PC-3 (cell line): ENCODE data around the gene RALGAPA1. TPM values are rescaled to one million over a fixed set of nuclear protein-coding genes. Genes with fewer than 3 reads are reported as not detected.

Experiments
- ATAC-seq: fragments of 200-7000 bp; cut with Tn5 transposase; 2 replicates; pipeline ENCODE4 v1.9.1; 2020; ENCODE audit warnings: mild to moderate bottlenecking, moderate library complexity
- BruUV-seq: library from RNA; stranded (reverse); fragments of 400-500 nt; replicated peaks from 2 replicates; lab custom pipeline; 2021; lab: Mats Ljungman, UMichigan
- CTCF ChIA-PET: fragments of 300-600 bp; sonication (Branson Sonifier 250); formaldehyde crosslinking; loops from one replicate; lab custom pipeline; 2022; ENCODE audit warnings: antibody characterized with exemption; lab: Charles Lee
- POLR2A ChIA-PET: fragments of 300-600 bp; sonication (Branson Sonifier 250); formaldehyde crosslinking; loops from one replicate; lab custom pipeline; 2022; ENCODE audit warnings: antibody characterized with exemption; ENCODE audit not compliant: unreplicated experiment; lab: Charles Lee
- DNase-seq: peaks from one replicate; pipeline ENCODE4 v3.0.0-alpha.2; 2015
- H2AFZ ChIP-seq: fragments of 300-600 bp; sonication (generic); 2 replicates; pipeline ENCODE4 v1.6.0; 2016; ENCODE audit warnings: antibody characterized with exemption, low read length
- H3F3A ChIP-seq: fragments of 300-600 bp; sonication (generic); one replicate; pipeline ENCODE4 v1.6.0; 2017; ENCODE audit warnings: antibody characterized with exemption, low read length, control low read depth, mild to moderate bottlenecking; ENCODE audit not compliant: unreplicated experiment
- H3K27ac ChIP-seq: fragments of 300-600 bp; sonication (generic); 2 replicates; pipeline ENCODE4 v1.5.1; 2016; ENCODE audit warnings: mild to moderate bottlenecking, low read length
- H3K27me3 ChIP-seq: fragments of 300-600 bp; sonication (generic); 2 replicates; pipeline ENCODE4 v1.6.1; 2016; ENCODE audit warnings: low read length, mixed read lengths
- H3K36me3 ChIP-seq: fragments of 300-600 bp; sonication (generic); 2 replicates; pipeline ENCODE4 v1.6.1; 2016; ENCODE audit warnings: low read depth, mixed run types, low read length, mixed read lengths
- H3K4me1 ChIP-seq: fragments of 300-600 bp; sonication (generic); 2 replicates; pipeline ENCODE4 v1.5.1; 2016; ENCODE audit warnings: low read length; ENCODE audit not compliant: insufficient read depth
- H3K4me2 ChIP-seq: fragments of 300-600 bp; sonication (generic); 2 replicates; pipeline ENCODE4 v1.6.0; 2016; ENCODE audit warnings: low read length
- H3K4me3 ChIP-seq: fragments of 300-600 bp; sonication (generic); 2 replicates; pipeline ENCODE4 v1.5.1; 2016; ENCODE audit warnings: mild to moderate bottlenecking, low read length, mixed read lengths
- H3K79me2 ChIP-seq: fragments of 300-600 bp; sonication (generic); 2 replicates; pipeline ENCODE4 v1.6.1; 2017; ENCODE audit warnings: low read length, mixed read lengths
- H3K9ac ChIP-seq: fragments of 300-600 bp; sonication (generic); 2 replicates; pipeline ENCODE4 v1.6.0; 2016; ENCODE audit warnings: mild to moderate bottlenecking, low read length
- H3K9me2 ChIP-seq: fragments of 300-600 bp; sonication (generic); replicated peaks from 2 replicates; pipeline ENCODE4 v1.6.1; 2016; ENCODE audit warnings: mixed run types, low read length, mixed read lengths
- H3K9me3 ChIP-seq: fragments of 300-600 bp; sonication (generic); 2 replicates; pipeline ENCODE4 v1.6.1; 2016; ENCODE audit warnings: low read length, mixed read lengths
- H4K20me1 ChIP-seq: fragments of 300-600 bp; sonication (generic); 2 replicates; pipeline ENCODE4 v1.6.1; 2016; ENCODE audit warnings: low read length, mixed read lengths
- CTCF ChIP-seq: fragments of 300-600 bp; sonication (generic); conservative IDR thresholded peaks from 2 replicates; pipeline ENCODE4 v1.5.1; 2017; ENCODE audit warnings: antibody characterized with exemption, low read depth, mild to moderate bottlenecking, low read length
- EZH2 ChIP-seq: fragments of 300-600 bp; sonication (generic); IDR thresholded peaks from one replicate; pipeline ENCODE4 v1.6.1; 2017; ENCODE audit warnings: antibody characterized with exemption, mild to moderate bottlenecking, low read length; ENCODE audit not compliant: unreplicated experiment
- EZH2phosphoT487 ChIP-seq: fragments of 300-600 bp; sonication (generic); IDR thresholded peaks from 2 replicates; pipeline ENCODE4 v1.6.1; 2018; ENCODE audit warnings: mild to moderate bottlenecking, antibody characterized with exemption, low read length, borderline replicate concordance
- intact Hi-C: fragments of 100-400 bp; cut with micrococcal nuclease; formaldehyde crosslinking; loops from 2 replicates; pipeline ENCODE4 v1.9.0; 2023
- total RNA-seq: library from RNA; depleted of rRNA; stranded (reverse); fragments of >200 nt; gene quantifications from 2 replicates; pipeline ENCODE4 v1.2.3, GENCODE V29; 2014

Gene RALGAPA1
- total RNA-seq, 1 experiment from 2014 or later, result 20.3 TPM

- Histone ChIP-seq H3K9ac (no peak overlapping the region), H2AFZ (no peak overlapping the region), H3K9me3 (no peaks in the 10 kb centered on the region), H3K4me2 (peak overlapping the region; percentile 92; the same call in 1 of the 2 replicates), H3K79me2 (no peaks in the 10 kb centered on the region), H3K27me3 (peaks cover 44% of the 10 kb centered on the region), H3K9me2 (no peaks in the 10 kb centered on the region), H3K4me3 (peak overlapping the region; percentile 16; the same call in 1 of the 2 replicates), H3F3A (no peaks in the 10 kb centered on the region), H3K4me1 (no peaks in the 10 kb centered on the region; the same call in 1 of the 2 replicates), H3K27ac (no peak overlapping the region), H4K20me1 (no peaks in the 10 kb centered on the region), H3K36me3 (no peaks in the 10 kb centered on the region)
- DNase-seq (peak; percentile 69), ATAC-seq (peak; percentile 48)
- intact Hi-C loops, result loop anchor here (10.0 kb wide), 1 partner anchor 280 kb away; no protein-coding TSS in a partner anchor
- no TSS peak for BruUV-seq
- ChIA-PET CTCF (no interaction called here), POLR2A (no interaction called here)
- TF ChIP-seq CTCF (no peak), EZH2 (peak; percentile 33)
Measured at GRCh38 chr14:35534873-35535482, 274.1 kb downstream of the RALGAPA1 start.

- Histone ChIP-seq H3K36me3 (no peaks in the 10 kb centered on the region), H3K4me1 (no peaks in the 10 kb centered on the region; the same call in 1 of the 2 replicates)
Measured at GRCh38 chr14:35534208-35534872, 274.8 kb downstream of the RALGAPA1 start.

GRCh38 chr14:35533357-35534207, 275.5 kb downstream of the RALGAPA1 start, which contains the start of gene INSM2:
TSS of gene INSM2 (plus strand) at chr14:35534164. CDS start at chr14:35534253, 89 bp downstream.
- Histone ChIP-seq H2AFZ (peak within 1 kb of the TSS; percentile 93), H3K27me3 (peaks cover 58% of the 10 kb centered on the region), H3K9ac (no peak within 1 kb of the TSS), H4K20me1 (no peaks in the 10 kb centered on the region), H3K27ac (no peak within 1 kb of the TSS), H3F3A (no peaks in the 10 kb centered on the region), H3K9me3 (no peaks in the 10 kb centered on the region), H3K4me2 (peak within 1 kb of the TSS; percentile 92), H3K36me3 (no peaks in the 10 kb centered on the region), H3K4me1 (no peaks in the 10 kb centered on the region; the same call in 1 of the 2 replicates), H3K4me3 (peak within 1 kb of the TSS; percentile 75), H3K79me2 (no peaks in the 10 kb centered on the region), H3K9me2 (no peaks in the 10 kb centered on the region)
- intact Hi-C loops, result loop anchor here (1.0 to 10.0 kb wide), 2 partner anchors 154 to 281 kb away; no protein-coding TSS in a partner anchor
- TF ChIP-seq EZH2, result peak; percentile 84
- 0 out of 2 replicates have a peak, but pooled peaks have one; percentile 8 for TF ChIP-seq CTCF
- TF ChIP-seq EZH2phosphoT487, result peak; percentile 69; the same call in 1 of the 2 replicates
- ChIA-PET CTCF (interaction anchor here (0.6 to 1.2 kb wide), 5 partner anchors 32 to 550 kb away, joined by 3 to 5 read pairs (median 4); no protein-coding TSS in a partner anchor), POLR2A (interaction anchor here (0.5 kb wide), 1 partner anchor 393 kb away, joined by 3 read pairs; no protein-coding TSS in a partner anchor)
- peak; percentile 89 for ATAC-seq
- no TSS peak for BruUV-seq
- peak; percentile 69 for DNase-seq

More at GRCh38 chr14:35534208-35534872, 274.8 kb downstream of the RALGAPA1 start:
- Histone ChIP-seq H3F3A (no peaks in the 10 kb centered on the region), H3K27ac (no peak overlapping the region), H3K9me3 (no peaks in the 10 kb centered on the region), H3K4me2 (peak overlapping the region; percentile 92), H3K9me2 (no peaks in the 10 kb centered on the region), H2AFZ (peak overlapping the region; percentile 93), H4K20me1 (no peaks in the 10 kb centered on the region), H3K27me3 (peaks cover 51% of the 10 kb centered on the region), H3K9ac (no peak overlapping the region), H3K79me2 (no peaks in the 10 kb centered on the region), H3K4me3 (peak overlapping the region; percentile 75)
- ATAC-seq, result peak; percentile 36
- CTCF ChIA-PET, result interaction anchor here (1.0 to 1.2 kb wide), 2 partner anchors 95 to 153 kb away, joined by 4 to 5 read pairs; no protein-coding TSS in a partner anchor
- intact Hi-C loops, result loop anchor here (10.0 kb wide), 1 partner anchor 280 kb away; no protein-coding TSS in a partner anchor
- DNase-seq, result no peak
- POLR2A ChIA-PET, result no interaction called here
- BruUV-seq, result no TSS peak
- TF ChIP-seq EZH2phosphoT487, result no peak
